AG04450 (cell line): Measurements from ENCODE around the gene ZDHHC11. TPM values are rescaled to one million over a fixed set of nuclear protein-coding genes. Genes with fewer than 3 reads are reported as not detected.
"Not testable (repeated sequence)": the region's sequence is repeated elsewhere in the genome, so short reads cannot be mapped to it uniquely, and the experiment has no call there.

Source experiments
- CTCF ChIA-PET: fragments of 300-600, 350-600 bp; formaldehyde crosslinking; extraction: SDS; loops from one replicate; lab custom pipeline; 2022; ENCODE audit warnings: antibody characterized with exemption, inconsistent platforms; lab: Charles Lee
- POLR2A ChIA-PET: fragments of 350-600 bp; formaldehyde crosslinking; extraction: SDS; loops from one replicate; lab custom pipeline; 2021; ENCODE audit warnings: antibody characterized with exemption, inconsistent platforms; lab: Yijun Ruan, JAX
- DNase-seq: peaks from one replicate; pipeline ENCODE4 v3.0.0-alpha.2; 2011; ENCODE audit warnings: low read depth, low spot score
- H3K27ac ChIP-seq: one replicate; pipeline ENCODE4 v1.5.1; 2012; ENCODE audit warnings: low read depth, low read length, control low read depth
- H3K27me3 ChIP-seq: one replicate; pipeline ENCODE4 v1.6.0; 2012; ENCODE audit warnings: low read length; ENCODE audit not compliant: control insufficient read depth, insufficient read depth
- H3K4me3 ChIP-seq: 2 replicates; pipeline ENCODE4 v1.5.1; 2011; ENCODE audit warnings: mild to moderate bottlenecking, low read depth, low read length, control low read depth
- H3K9me3 ChIP-seq: 2 replicates; pipeline ENCODE4 v1.5.1; 2012; ENCODE audit warnings: low read length; ENCODE audit not compliant: control insufficient read depth, insufficient read depth
- CTCF ChIP-seq: IDR thresholded peaks from 2 replicates; pipeline ENCODE4 v1.5.1; 2011; ENCODE audit warnings: low read depth, low read length, control low read depth, inconsistent platforms
- polyA plus RNA-seq: library from polyadenylated mRNA; depleted of rRNA; stranded (reverse); fragments of >200 nt; gene quantifications from 2 replicates; pipeline ENCODE4 v1.2.3, GENCODE V29; 2011

ZDHHC11 gene
- polyA plus RNA-seq, 1 experiment = 0.26 TPM

GRCh38 chr5:766666-767431, 83.9 kb downstream of the ZDHHC11 start:
- TF ChIP-seq CTCF = no peak
- ChIA-PET CTCF (no interaction called here), POLR2A (no interaction called here)
- no peaks in the 10 kb centered on the region for H3K27me3 ChIP-seq
- no peak for DNase-seq
- peaks cover 21% of the 10 kb centered on the region; the same call in 1 of the 2 replicates for H3K9me3 ChIP-seq
- no peak overlapping the region for H3K27ac ChIP-seq
- no peak overlapping the region for H3K4me3 ChIP-seq

- POLR2A ChIA-PET = no interaction called here
- Histone ChIP-seq H3K9me3 (peaks cover 21% of the 10 kb centered on the region; the same call in 1 of the 2 replicates), H3K27ac (no peak overlapping the region), H3K27me3 (no peaks in the 10 kb centered on the region), H3K4me3 (no peak overlapping the region)
- DNase-seq = no peak
- TF ChIP-seq CTCF = no peak
- CTCF ChIA-PET = no interaction called here
Observed at GRCh38 chr5:765948-766631, 84.7 kb downstream of the ZDHHC11 start.

- Histone ChIP-seq H3K27ac (no peak overlapping the region), H3K9me3 (peaks cover 21% of the 10 kb centered on the region; the same call in 1 of the 2 replicates), H3K4me3 (no peak overlapping the region), H3K27me3 (peaks cover 2% of the 10 kb centered on the region)
- DNase-seq = no peak
- ChIA-PET POLR2A (no interaction called here), CTCF (no interaction called here)
- TF ChIP-seq CTCF = no peak
Observed at GRCh38 chr5:763998-764781, 86.6 kb downstream of the ZDHHC11 start.

- H3K27ac ChIP-seq = no peak overlapping the region
- H3K4me3 ChIP-seq = no peak overlapping the region
- DNase-seq = no peak
- H3K27me3 ChIP-seq = peaks cover 5% of the 10 kb centered on the region
- CTCF ChIA-PET = no interaction called here
- no peak for TF ChIP-seq CTCF
- POLR2A ChIA-PET = no interaction called here
- peaks cover 21% of the 10 kb centered on the region; the same call in 1 of the 2 replicates for H3K9me3 ChIP-seq
Observed at GRCh38 chr5:763397-763796, 87.4 kb downstream of the ZDHHC11 start.

GRCh38 chr5:762996-763395, 87.8 kb downstream of the ZDHHC11 start:
- H3K4me3 ChIP-seq, DNase-seq, CTCF ChIA-PET, H3K27me3 ChIP-seq, H3K27ac ChIP-seq, POLR2A ChIA-PET: not testable (repeated sequence)
- H3K9me3 ChIP-seq = peaks cover 21% of the 10 kb centered on the region; the same call in 1 of the 2 replicates
